HL-60 (cell line): ENCODE measurements around the gene ONECUT2.

Experiments
- DNase-seq, 2 experiments: peaks; one replicate each; pipeline ENCODE4 v3.0.0-alpha.2; 2010 to 2020; ENCODE audit warnings: low read depth in 1 of 2, low spot score in 1 of 2
- H3K27ac ChIP-seq: fragments of 250-450 bp; sonication (Bioruptor Pico); replicated peaks from 2 replicates; pipeline ENCODE4 v1.5.1; 2020; ENCODE audit warnings: mild to moderate bottlenecking, moderate library complexity
- H3K27me3 ChIP-seq: fragments of 250-450 bp; sonication (Bioruptor Pico); 2 replicates; pipeline ENCODE4 v1.5.1; 2021; ENCODE audit warnings: mild to moderate bottlenecking, moderate library complexity; ENCODE audit not compliant: insufficient read depth, poor library complexity, severe bottlenecking
- H3K4me3 ChIP-seq: replicated peaks from 2 replicates; pipeline ENCODE4 v1.5.1; 2011; ENCODE audit warnings: mild to moderate bottlenecking, control low read depth, low read length; ENCODE audit not compliant: insufficient read depth
- CTCF ChIP-seq: IDR thresholded peaks from one replicate; pipeline ENCODE4 v1.5.1; 2011; ENCODE audit warnings: low read length, control low read depth, inconsistent platforms; ENCODE audit not compliant: insufficient read depth
- GABPA ChIP-seq: IDR thresholded peaks from 2 replicates; pipeline ENCODE4 v1.6.1; 2012; ENCODE audit warnings: low read depth
- POLR2AphosphoS5 ChIP-seq: IDR thresholded peaks from 2 replicates; pipeline ENCODE4 v1.6.1; 2012; ENCODE audit warnings: low read depth
- REST ChIP-seq: IDR thresholded peaks from 2 replicates; pipeline ENCODE4 v1.6.1; 2012; ENCODE audit warnings: low read depth; ENCODE audit not compliant: insufficient replicate concordance
- SPI1 ChIP-seq: IDR thresholded peaks from 2 replicates; pipeline ENCODE4 v1.6.1; 2012; ENCODE audit warnings: low read depth, mild to moderate bottlenecking, borderline replicate concordance

Gene ONECUT2

GRCh38 chr18:57437402-57437765 is 2.2 kb downstream of the ONECUT2 start:
- Histone ChIP-seq H3K27me3 (peaks cover 94% of the 10 kb centered on the region), H3K27ac (no peak overlapping the region), H3K4me3 (no peak overlapping the region)
- TF ChIP-seq CTCF (no peak), GABPA (no peak), REST (no peak), POLR2AphosphoS5 (no peak), SPI1 (no peak)
- no peak for DNase-seq

GRCh38 chr18:57437766-57438671 is 2.8 kb downstream of the ONECUT2 start:
- TF ChIP-seq POLR2AphosphoS5 (no peak), CTCF (peak; percentile 67)
- peak; percentile 36 to 81 for DNase-seq
- Histone ChIP-seq H3K4me3 (no peak overlapping the region), H3K27me3 (peaks cover 94% of the 10 kb centered on the region), H3K27ac (no peak overlapping the region)

GRCh38 chr18:57438743-57439608 is 3.8 kb downstream of the ONECUT2 start:
- Histone ChIP-seq H3K27ac (no peak overlapping the region), H3K27me3 (peaks cover 92% of the 10 kb centered on the region), H3K4me3 (no peak overlapping the region)
- DNase-seq = peak in 1 of 2 experiments; percentile 26
- TF ChIP-seq REST (no peak), CTCF (no peak)
